ENCODE results near the gene RBM12. TPM values are rescaled to one million over a fixed set of nuclear protein-coding genes. Genes with fewer than 3 reads are reported as not detected.

The RBM12 gene, protein sequence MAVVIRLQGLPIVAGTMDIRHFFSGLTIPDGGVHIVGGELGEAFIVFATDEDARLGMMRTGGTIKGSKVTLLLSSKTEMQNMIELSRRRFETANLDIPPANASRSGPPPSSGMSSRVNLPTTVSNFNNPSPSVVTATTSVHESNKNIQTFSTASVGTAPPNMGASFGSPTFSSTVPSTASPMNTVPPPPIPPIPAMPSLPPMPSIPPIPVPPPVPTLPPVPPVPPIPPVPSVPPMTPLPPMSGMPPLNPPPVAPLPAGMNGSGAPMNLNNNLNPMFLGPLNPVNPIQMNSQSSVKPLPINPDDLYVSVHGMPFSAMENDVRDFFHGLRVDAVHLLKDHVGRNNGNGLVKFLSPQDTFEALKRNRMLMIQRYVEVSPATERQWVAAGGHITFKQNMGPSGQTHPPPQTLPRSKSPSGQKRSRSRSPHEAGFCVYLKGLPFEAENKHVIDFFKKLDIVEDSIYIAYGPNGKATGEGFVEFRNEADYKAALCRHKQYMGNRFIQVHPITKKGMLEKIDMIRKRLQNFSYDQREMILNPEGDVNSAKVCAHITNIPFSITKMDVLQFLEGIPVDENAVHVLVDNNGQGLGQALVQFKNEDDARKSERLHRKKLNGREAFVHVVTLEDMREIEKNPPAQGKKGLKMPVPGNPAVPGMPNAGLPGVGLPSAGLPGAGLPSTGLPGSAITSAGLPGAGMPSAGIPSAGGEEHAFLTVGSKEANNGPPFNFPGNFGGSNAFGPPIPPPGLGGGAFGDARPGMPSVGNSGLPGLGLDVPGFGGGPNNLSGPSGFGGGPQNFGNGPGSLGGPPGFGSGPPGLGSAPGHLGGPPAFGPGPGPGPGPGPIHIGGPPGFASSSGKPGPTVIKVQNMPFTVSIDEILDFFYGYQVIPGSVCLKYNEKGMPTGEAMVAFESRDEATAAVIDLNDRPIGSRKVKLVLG
- 10 to 100 TPM; 42.7 to 46.0 TPM for total RNA-seq

DNA sequence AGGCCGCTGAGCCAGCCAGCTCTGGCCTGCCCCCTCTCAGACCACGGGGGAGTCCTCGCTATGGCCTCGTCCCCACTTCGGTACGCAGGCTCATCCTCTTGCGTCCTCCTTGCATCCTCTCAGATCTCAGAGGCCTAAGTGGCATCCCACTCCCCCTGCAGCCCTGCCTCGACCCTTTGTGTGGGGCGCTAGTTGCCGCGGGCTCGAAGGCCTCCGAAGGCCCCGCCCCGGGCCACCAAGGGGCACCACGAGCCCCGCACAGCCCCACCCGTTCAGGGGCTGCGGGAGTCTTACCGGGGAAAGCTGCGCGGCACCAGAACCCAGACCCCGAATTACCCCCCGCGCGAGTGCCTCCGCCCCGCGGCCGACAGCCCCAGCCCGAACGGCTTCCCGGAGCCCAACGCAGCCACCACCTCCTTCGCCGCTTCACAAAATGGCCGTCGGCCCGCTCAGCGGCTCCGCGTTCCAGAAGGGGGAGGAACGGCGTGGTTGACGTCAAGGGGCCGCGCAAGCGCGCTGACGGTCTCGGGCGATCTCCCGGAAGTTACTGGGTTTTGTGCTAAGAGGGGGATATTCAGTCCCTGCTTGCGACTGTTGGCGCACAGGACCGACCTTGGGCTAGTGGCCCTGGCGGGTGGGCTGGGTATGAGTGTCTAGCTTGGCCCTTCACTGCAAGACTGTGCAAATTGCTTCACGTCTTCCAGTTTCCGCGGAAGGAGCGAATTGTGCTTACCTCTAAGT lies at the start of gene RBM12, which contains the start of gene CPNE1:
TSS of gene RBM12 (minus strand) at position 435 of the 741 bp plus-strand sequence. CDS start 9,578 bp downstream, outside the sequence.
TSS of gene CPNE1 (minus strand) at position 435 of the 741 bp plus-strand sequence. CDS start 31,977 bp downstream, outside the sequence.

DNA sequence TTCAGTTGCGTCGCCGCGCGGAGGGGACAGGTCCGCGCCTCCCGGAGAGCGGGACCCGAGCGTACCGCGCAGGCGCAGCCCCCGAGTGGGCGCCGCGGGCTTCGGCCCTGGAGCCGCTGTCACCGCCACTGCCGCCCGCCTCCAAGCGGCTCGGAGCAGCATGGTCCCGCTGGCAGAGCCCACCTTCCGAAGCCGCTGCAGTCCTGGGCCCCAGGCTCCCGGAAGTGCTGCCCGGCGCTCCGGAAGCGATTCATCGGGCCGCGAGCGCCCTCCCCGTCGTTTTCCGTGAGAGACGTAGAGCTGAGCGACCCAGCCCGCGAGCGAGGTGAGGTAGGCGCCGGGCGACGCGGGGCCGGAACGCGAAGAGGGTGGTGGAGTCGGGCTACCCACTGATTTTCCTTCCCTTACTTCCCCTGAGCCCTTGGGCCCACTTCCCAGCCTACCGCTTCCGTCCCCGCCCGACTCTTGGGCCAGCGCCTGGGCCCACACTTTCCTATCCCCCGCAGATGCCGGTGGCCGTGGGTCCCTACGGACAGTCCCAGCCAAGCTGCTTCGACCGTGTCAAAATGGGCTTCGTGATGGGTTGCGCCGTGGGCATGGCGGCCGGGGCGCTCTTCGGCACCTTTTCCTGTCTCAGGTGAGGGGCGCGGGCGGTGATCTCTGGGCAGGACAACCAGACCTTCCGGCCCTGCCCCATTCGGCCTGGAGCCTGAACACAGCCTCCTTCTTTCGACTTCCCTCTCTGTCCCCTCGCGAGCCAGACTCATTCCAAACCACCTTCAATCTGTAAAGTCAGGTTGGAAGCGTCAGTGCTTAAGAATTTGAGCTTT lies 34.6 kb upstream of the RBM12 start, which contains the start of the genes NFS1 and ROMO1:
TSS of gene NFS1 (minus strand) at position 226 of the 830 bp plus-strand sequence. CDS start at position 162, 64 bp downstream.
TSS of gene ROMO1 (plus strand) at position 279 of the 830 bp plus-strand sequence. CDS start at position 507, 228 bp downstream.

DNA sequence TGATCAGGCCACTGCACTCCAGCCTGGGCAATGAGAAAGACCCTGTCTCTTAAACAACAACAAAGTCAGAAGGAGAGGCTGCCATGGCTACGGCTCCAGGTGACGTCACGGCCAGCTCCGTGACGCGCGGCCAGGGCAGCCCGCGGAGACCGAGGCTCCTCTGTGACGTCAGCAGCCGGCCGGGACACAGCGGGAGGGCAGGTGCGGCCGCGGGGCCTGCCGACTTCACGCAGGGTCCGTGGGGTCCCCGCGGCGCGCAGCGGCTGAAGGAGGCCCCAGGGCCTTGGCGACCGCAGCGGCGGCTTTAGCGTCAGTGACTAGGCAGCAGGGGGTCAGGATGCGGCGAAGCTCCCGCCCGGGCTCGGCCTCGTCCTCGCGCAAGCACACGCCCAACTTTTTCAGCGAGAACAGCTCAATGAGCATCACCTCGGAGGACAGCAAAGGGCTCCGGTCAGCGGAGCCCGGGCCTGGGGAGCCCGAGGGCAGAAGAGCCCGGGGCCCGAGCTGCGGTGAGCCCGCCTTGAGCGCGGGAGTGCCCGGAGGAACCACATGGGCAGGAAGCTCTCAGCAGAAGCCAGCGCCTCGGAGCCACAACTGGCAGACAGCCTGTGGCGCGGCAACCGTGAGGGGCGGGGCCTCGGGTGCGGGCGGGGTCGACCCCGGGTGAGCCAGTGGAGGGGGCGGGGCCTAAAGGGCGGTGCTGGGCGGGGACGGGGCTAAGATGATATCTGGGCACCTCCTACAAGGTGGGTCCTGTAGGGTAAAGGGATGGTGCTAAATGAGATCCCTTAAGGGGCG lies 48.8 kb downstream of the RBM12 start, which contains the start of gene SPAG4:
TSS of gene SPAG4 (plus strand) at position 163 of the 798 bp plus-strand sequence. CDS start at position 338, 175 bp downstream.

Small RNAs within 50 kb of the gene (small RNA-seq; reads per million reads assigned to genes)
- gene RNU6-759P, result 0 to 0.29 reads per million in 2 donors

Other genes starting within 250 kb of the RBM12 start
- gene GDF5, start 226.7 kb downstream of the RBM12 start, total RNA-seq, result under 1 TPM in 1 of 2 donors, not detected in 1; under 0.01 TPM
- gene CEP250, start 209.3 kb downstream of the RBM12 start, total RNA-seq, result 10 to 100 TPM; 18.0 to 21.3 TPM
- not detected for gene C20orf173, start 135.2 kb downstream of the RBM12 start, total RNA-seq
- 100 to 1,000 TPM; 225 to 247 TPM for gene ERGIC3, start 122.8 kb downstream of the RBM12 start, total RNA-seq
- 1 to 10 TPM in 1 of 2 donors, under 1 TPM in 1; 1.00 to 2.8 TPM for gene SPAG4, start 49.1 kb downstream of the RBM12 start, total RNA-seq
- 10 to 100 TPM; 59.2 to 72.6 TPM for gene CPNE1, start within 50 bp of the RBM12 start, total RNA-seq
- 10 to 100 TPM; 30.0 to 31.7 TPM for gene NFS1, start 34.5 kb upstream of the RBM12 start, total RNA-seq
- gene ROMO1, start 34.5 kb upstream of the RBM12 start, total RNA-seq, result 100 to 1,000 TPM; 111 to 130 TPM
- gene RBM39, start 77.4 kb upstream of the RBM12 start, total RNA-seq, result 100 to 1,000 TPM; 162 to 177 TPM
- gene PHF20, start 107.1 kb upstream of the RBM12 start, total RNA-seq, result 10 to 100 TPM; 16.2 to 20.0 TPM